Endothelial cell of umbilical vein (primary cell): ENCODE data around the gene CHI3L1. TPM values are rescaled to one million over a fixed set of nuclear protein-coding genes. Genes with fewer than 3 reads are reported as not detected.

Experiments
- BruUV-seq: library from RNA; stranded (reverse); fragments of 400-500 nt; replicated peaks from 2 replicates; lab custom pipeline; 2021; lab: Mats Ljungman, UMichigan
- CTCF ChIA-PET: fragments of 300-600, 350-600 bp; sonication (Branson Sonifier 250); formaldehyde crosslinking; loops from one replicate; lab custom pipeline; 2021; ENCODE audit warnings: antibody characterized with exemption, inconsistent platforms; lab: Charles Lee
- POLR2A ChIA-PET: fragments of 300-600, 350-600 bp; sonication (Branson Sonifier 250); formaldehyde crosslinking; loops from one replicate; lab custom pipeline; 2021; ENCODE audit warnings: antibody characterized with exemption, inconsistent platforms; lab: Charles Lee
- DNase-seq: peaks from one replicate; pipeline ENCODE4 v3.0.0-alpha.2; 2011; ENCODE audit warnings: low read depth, low spot score
- FAIRE-seq: peaks from 2 replicates; lab custom pipeline; 2011; peaks lifted over from hg19 to GRCh38; lab: Jason Lieb, UNC
- H2AFZ ChIP-seq: 2 replicates; pipeline ENCODE4 v1.6.0; 2012; ENCODE audit warnings: low read depth, low read length, control low read depth, inconsistent platforms
- H3K27ac ChIP-seq: 2 replicates; pipeline ENCODE4 v1.5.1; 2011; ENCODE audit warnings: low read depth, mild to moderate bottlenecking, control low read depth, low read length, moderate library complexity; ENCODE audit not compliant: insufficient read depth
- H3K27me3 ChIP-seq, 2 experiments: 2 replicates each; pipeline versions ENCODE4 v1.6.0 to v1.6.1; 2011; ENCODE audit warnings: low read length in 2 of 2, mixed read lengths in 1 of 2; ENCODE audit not compliant: control insufficient read depth in 2 of 2, insufficient read depth in 2 of 2
- H3K36me3 ChIP-seq, 2 experiments: 2 replicates in 1 of 2; 3 replicates in 1 of 2; pipeline ENCODE4 v1.5.1; 2011; ENCODE audit warnings: low read length in 2 of 2, mild to moderate bottlenecking in 1 of 2, moderate library complexity in 1 of 2; ENCODE audit not compliant: control insufficient read depth in 2 of 2, insufficient read depth in 2 of 2; ENCODE audit errors: extremely low read depth in 1 of 2
- H3K4me1 ChIP-seq: 3 replicates; pipeline ENCODE4 v1.5.1; 2011; ENCODE audit warnings: mild to moderate bottlenecking, low read length; ENCODE audit not compliant: control insufficient read depth, insufficient read depth; ENCODE audit errors: extremely low read depth
- H3K4me2 ChIP-seq: 2 replicates; pipeline ENCODE4 v1.6.1; 2011; ENCODE audit warnings: low read length, control low read depth, mixed read lengths; ENCODE audit not compliant: insufficient read depth
- H3K4me3 ChIP-seq, 3 experiments: fragments of 200-600 bp in 1 of 3; sonication (generic), shearing (Covaris generic) in 1 of 3; replicated peaks in 1 of 3; 2 replicates each; pipeline ENCODE4 v1.5.1; 2011 to 2016; ENCODE audit warnings: control low read depth in 3 of 3, low read length in 3 of 3, mild to moderate bottlenecking in 2 of 3, inconsistent platforms in 1 of 3, low read depth in 1 of 3, moderate library complexity in 1 of 3; ENCODE audit not compliant: insufficient read depth in 1 of 3
- H3K79me2 ChIP-seq: 2 replicates; pipeline ENCODE4 v1.6.0; 2012; ENCODE audit warnings: low read length, inconsistent platforms; ENCODE audit not compliant: control insufficient read depth, insufficient read depth
- H3K9ac ChIP-seq: replicated peaks from 2 replicates; pipeline ENCODE3; 2011; ENCODE audit warnings: low read length, control low read depth; ENCODE audit not compliant: insufficient read depth; ENCODE audit errors: extremely low read depth
- H3K9me1 ChIP-seq: replicated peaks from 3 replicates; pipeline ENCODE4 v1.6.0; 2011; ENCODE audit warnings: mild to moderate bottlenecking, low read length; ENCODE audit not compliant: control insufficient read depth, insufficient read depth; ENCODE audit errors: extremely low read depth
- H3K9me3 ChIP-seq: replicated peaks from 2 replicates; pipeline ENCODE4 v1.5.1; 2012; ENCODE audit warnings: low read length, inconsistent platforms; ENCODE audit not compliant: control insufficient read depth, insufficient read depth
- H4K20me1 ChIP-seq: replicated peaks from 2 replicates; pipeline ENCODE3; 2011; ENCODE audit warnings: mild to moderate bottlenecking, low read length; ENCODE audit not compliant: control insufficient read depth, insufficient read depth; ENCODE audit errors: extremely low read depth
- CTCF ChIP-seq, 2 donors: IDR thresholded peaks; 1 replicate in 1 of 2; 2 replicates in 1 of 2; pipeline ENCODE4 v1.5.1; 2011; ENCODE audit warnings: low read length in 2 of 2, mild to moderate bottlenecking in 2 of 2, moderate library complexity in 2 of 2, control low read depth in 1 of 2, inconsistent platforms in 1 of 2, low read depth in 1 of 2; ENCODE audit not compliant: insufficient read depth in 1 of 2; ENCODE audit errors: extremely low read depth in 1 of 2
- EZH2 ChIP-seq: IDR thresholded peaks from 2 replicates; pipeline ENCODE4 v1.6.1; 2012; ENCODE audit warnings: borderline replicate concordance, low read depth, mild to moderate bottlenecking, moderate library complexity, low read length, inconsistent platforms; ENCODE audit not compliant: severe bottlenecking
- FOS ChIP-seq: IDR thresholded peaks from 2 replicates; pipeline ENCODE4 v1.6.1; 2011; ENCODE audit warnings: mild to moderate bottlenecking, low read length, moderate library complexity, borderline replicate concordance; ENCODE audit not compliant: insufficient read depth
- GATA2 ChIP-seq: IDR thresholded peaks from 2 replicates; pipeline ENCODE4 v1.7.0; 2011; ENCODE audit warnings: low read depth, mild to moderate bottlenecking, moderate library complexity, mixed read lengths, low read length; ENCODE audit not compliant: insufficient read length, insufficient read depth
- JUN ChIP-seq: IDR thresholded peaks from 2 replicates; pipeline ENCODE4 v1.6.1; 2011; ENCODE audit warnings: borderline replicate concordance, low read depth; ENCODE audit not compliant: insufficient read length, insufficient read depth
- MYC ChIP-seq: IDR thresholded peaks from one replicate; pipeline ENCODE4 v1.6.1; 2011; ENCODE audit warnings: mild to moderate bottlenecking, low read depth, low read length
- POLR2A ChIP-seq: IDR thresholded peaks from 2 replicates; pipeline ENCODE4 v1.6.1; 2012; ENCODE audit warnings: low read depth, mild to moderate bottlenecking, control low read depth, low read length
- dilution Hi-C: fragments of 300-500 bp; cut with MboI; formaldehyde crosslinking; loops from one replicate; pipeline ENCODE4 v1.15.0; 2019; ENCODE audit warnings: low sequenced_read_pairs; ENCODE audit not compliant: extremely low pct_ligation_motif_present
- intact Hi-C: fragments of 100-400 bp; cut with micrococcal nuclease; formaldehyde crosslinking; loops from one replicate; pipeline ENCODE4 v1.10.0; 2022
- polyA plus RNA-seq, 4 experiments: library from polyadenylated mRNA; depleted of rRNA in 3 of 4; stranded (reverse) in 3 of 4; unstranded in 1 of 4; fragments of >200 nt; gene quantifications; 2 replicates each; pipeline versions ENCODE4 v1.2.1 to v1.2.3, GENCODE V29; 2011 to 2012; ENCODE audit warnings: missing spikeins in 1 of 4
- total RNA-seq: library from RNA; stranded (reverse); gene quantifications from 2 replicates; pipeline ENCODE4 v1.2.3, GENCODE V29; 2021
- TF ChIP-seq, protein P1 (sequence below): IDR thresholded peaks from 2 replicates; pipeline ENCODE4 v1.6.1; 2011; ENCODE audit not compliant: insufficient read depth, insufficient read length

Gene CHI3L1
- total and polyA plus RNA-seq, 2 donors (not counting 3 experiments of a cell fraction or from before 2014, with no cell fraction given) = not detected

DNA sequence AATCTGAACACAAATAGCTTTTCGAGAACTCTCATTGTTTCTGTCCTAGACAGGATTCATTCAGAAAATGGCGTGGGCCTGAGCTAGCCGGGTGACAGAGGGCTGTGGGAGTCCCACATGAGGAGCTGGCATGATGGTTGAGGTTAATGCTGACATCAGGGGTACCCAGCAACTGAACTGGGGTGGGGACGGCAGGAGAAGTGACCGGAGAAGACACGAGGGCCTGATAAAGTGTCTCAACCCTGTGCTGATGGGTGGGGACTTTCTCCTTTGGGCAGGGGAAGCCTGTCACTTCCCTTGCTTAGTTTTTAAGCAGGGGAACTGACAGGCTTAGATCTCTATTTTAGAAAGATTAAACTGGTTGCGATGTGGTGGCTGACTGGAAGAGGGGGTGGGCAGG lies 28.4 kb upstream of the CHI3L1 start:
- Histone ChIP-seq H3K4me1 (no peaks in the 10 kb centered on the region), H3K4me3 (no peak overlapping the region), H4K20me1 (no peaks in the 10 kb centered on the region), H3K9ac (no peak overlapping the region), H3K27me3 (peaks cover 1 to 6% of the 10 kb centered on the region in 2 experiments), H3K36me3 (no peaks in the 10 kb centered on the region), H3K4me2 (no peak overlapping the region), H3K9me1 (no peaks in the 10 kb centered on the region), H2AFZ (no peak overlapping the region), H3K9me3 (no peaks in the 10 kb centered on the region), H3K27ac (no peak overlapping the region), H3K79me2 (no peaks in the 10 kb centered on the region)
- TF ChIP-seq MYC (no peak), FOS (no peak), CTCF (IDR thresholded peaks at IDR 0.05; ENCODE audit: extremely low read depth in 1 of 2, insufficient read depth in 1 of 2, low read depth in 1 of 2, low read length in 2 of 2) (no peak), EZH2 (no peak), GATA2 (no peak), POLR2A (no peak), JUN (no peak)
- TF ChIP-seq, protein P1, sequence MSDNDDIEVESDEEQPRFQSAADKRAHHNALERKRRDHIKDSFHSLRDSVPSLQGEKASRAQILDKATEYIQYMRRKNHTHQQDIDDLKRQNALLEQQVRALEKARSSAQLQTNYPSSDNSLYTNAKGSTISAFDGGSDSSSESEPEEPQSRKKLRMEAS = no peak
- no TSS peak for BruUV-seq
- intact Hi-C loops (no loop called here), dilution Hi-C loops (no loop called here)
- ChIA-PET CTCF (interaction anchor here (0.9 to 8.7 kb wide), 14 partner anchors 8 to 187 kb away, joined by 3 to 363 read pairs (median 13); partner anchors contain the start of gene MYOG), POLR2A (no interaction called here)
- FAIRE-seq (no peak), DNase-seq (no peak)
